ENCODE data around the gene CKB. TPM values are rescaled to one million over a fixed set of nuclear protein-coding genes. Genes with fewer than 3 reads are reported as not detected.

CKB gene
- total RNA-seq, 1 experiment from 2014 or later = 28.2 TPM

DNA sequence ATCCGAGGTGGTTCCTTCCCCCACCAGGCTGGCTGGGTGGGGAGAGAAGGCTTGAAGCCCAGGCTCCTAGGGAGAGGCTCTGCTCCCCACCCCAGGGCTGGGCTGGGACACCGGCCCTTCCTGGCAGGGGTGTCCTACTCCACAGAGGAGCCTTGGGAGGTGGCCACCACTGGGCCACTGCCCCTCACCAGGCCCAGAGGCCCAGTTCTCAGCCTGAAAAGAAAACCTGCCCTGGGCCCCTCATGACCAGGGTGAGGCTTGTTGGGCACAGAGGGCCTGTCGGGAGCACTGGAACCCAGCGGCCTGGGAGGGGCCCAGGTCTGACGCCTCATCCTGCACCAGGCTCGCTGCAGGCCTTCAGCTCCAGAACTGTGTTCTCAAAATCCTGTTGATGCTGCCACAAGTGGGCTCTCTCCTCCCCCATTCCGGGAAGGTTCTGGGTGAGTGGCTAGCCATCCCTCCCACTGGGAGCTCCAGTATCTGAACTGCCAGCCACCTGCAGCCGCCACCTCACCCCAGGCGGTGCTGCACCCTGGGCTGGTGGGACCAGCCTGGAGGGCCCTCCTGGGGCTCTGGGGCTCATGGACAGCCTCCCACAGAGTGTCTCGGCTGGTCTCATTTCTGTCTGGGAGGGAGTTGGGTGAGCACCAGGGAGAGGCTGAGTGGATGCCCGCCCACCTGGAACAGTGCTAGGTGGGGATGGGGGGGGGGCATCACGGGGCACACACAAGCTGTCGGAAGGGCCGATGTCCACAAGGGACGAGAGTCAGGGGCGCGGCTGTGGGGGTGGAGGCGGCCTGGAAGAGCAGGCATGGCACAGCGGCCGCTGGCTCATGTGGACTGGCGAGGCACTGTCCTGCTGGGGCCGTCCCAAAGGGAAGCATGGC is 28.1 kb upstream of the CKB start:
- peaks cover 9% of the 10 kb centered on the region for H3K36me3 Mint-ChIP-seq (ENCODE audit: insufficient read depth, unreplicated experiment)
- no peaks in the 10 kb centered on the region for H3K9me3 Mint-ChIP-seq (ENCODE audit: low read depth, unreplicated experiment)
- no peak overlapping the region for H3K4me3 Mint-ChIP-seq (ENCODE audit: low read depth, unreplicated experiment)
- CTCF ChIA-PET = interaction anchor here (0.8 kb wide), 1 partner anchor 18 kb away, joined by 3 read pairs; no protein-coding TSS in a partner anchor
- H3K27ac Mint-ChIP-seq (ENCODE audit: unreplicated experiment) = no peak overlapping the region
- intact Hi-C loops (cut with micrococcal nuclease; ENCODE audit: unreplicated experiment) = no loop called here
- no peak for DNase-seq
- H3K27me3 Mint-ChIP-seq (ENCODE audit: unreplicated experiment) = no peaks in the 10 kb centered on the region
- peaks cover 5% of the 10 kb centered on the region for H3K4me1 Mint-ChIP-seq (ENCODE audit: low read depth, unreplicated experiment)
- BruUV-seq (replicated peaks) = no TSS peak
- TF ChIP-seq, protein P1, sequence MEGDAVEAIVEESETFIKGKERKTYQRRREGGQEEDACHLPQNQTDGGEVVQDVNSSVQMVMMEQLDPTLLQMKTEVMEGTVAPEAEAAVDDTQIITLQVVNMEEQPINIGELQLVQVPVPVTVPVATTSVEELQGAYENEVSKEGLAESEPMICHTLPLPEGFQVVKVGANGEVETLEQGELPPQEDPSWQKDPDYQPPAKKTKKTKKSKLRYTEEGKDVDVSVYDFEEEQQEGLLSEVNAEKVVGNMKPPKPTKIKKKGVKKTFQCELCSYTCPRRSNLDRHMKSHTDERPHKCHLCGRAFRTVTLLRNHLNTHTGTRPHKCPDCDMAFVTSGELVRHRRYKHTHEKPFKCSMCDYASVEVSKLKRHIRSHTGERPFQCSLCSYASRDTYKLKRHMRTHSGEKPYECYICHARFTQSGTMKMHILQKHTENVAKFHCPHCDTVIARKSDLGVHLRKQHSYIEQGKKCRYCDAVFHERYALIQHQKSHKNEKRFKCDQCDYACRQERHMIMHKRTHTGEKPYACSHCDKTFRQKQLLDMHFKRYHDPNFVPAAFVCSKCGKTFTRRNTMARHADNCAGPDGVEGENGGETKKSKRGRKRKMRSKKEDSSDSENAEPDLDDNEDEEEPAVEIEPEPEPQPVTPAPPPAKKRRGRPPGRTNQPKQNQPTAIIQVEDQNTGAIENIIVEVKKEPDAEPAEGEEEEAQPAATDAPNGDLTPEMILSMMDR (IDR thresholded peaks at IDR 0.05; ENCODE audit: unreplicated experiment) = no peak

DNA sequence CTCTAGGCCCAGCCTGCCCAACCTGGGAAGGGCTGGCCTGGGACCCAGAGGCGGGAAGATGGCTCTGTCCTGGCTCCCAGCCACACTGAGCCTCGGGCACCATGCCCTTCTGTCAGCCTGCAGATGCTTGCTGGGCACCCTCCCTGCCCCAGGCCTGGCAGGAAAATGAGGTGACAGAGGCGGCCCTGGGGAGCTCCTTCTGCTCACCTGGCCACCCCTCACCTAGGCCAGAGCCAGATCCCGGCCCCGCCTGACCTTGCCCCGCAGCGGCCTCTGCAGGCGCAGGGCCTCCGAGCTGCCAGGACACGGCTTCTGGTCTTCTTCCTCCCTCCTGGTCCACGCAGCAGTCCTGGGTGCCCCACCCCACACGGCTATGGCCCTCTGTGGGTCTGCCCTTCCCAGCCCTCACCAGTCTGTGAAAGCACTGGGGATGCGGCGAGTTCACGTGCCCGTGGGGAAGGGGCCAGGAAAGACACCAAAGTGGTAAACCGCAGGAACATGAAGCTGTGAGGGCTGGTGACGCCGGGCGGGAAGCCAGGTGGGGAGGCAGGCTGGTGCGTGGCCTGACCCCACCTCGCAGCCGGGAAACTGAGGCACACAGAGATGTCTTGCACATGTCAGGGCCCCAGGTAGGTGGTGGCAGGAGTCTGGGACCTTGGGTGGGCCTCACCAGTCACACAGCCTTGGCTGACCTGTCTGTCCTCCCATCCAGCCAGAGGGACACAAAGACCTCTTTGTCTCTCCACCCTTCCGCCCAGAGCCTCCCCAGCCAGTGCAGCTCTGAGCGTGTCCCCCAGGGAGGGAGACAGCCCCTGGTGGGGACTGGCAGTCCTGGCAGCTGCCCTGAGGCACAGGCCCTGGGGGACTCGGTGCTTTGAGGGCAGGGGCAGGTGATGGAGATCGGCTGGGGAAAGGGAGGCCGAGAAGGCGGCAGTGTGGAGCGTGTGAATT is 27.0 kb upstream of the CKB start:
- CTCF ChIA-PET = interaction anchor here (0.8 to 1.3 kb wide), 2 partner anchors 8 to 17 kb away, joined by 3 read pairs; no protein-coding TSS in a partner anchor
- H3K9me3 Mint-ChIP-seq (ENCODE audit: low read depth, unreplicated experiment) = no peaks in the 10 kb centered on the region
- peaks cover 5% of the 10 kb centered on the region for H3K4me1 Mint-ChIP-seq (ENCODE audit: low read depth, unreplicated experiment)
- no peaks in the 10 kb centered on the region for H3K27me3 Mint-ChIP-seq (ENCODE audit: unreplicated experiment)
- DNase-seq = no peak
- intact Hi-C loops (cut with micrococcal nuclease; ENCODE audit: unreplicated experiment) = no loop called here
- no TSS peak for BruUV-seq (replicated peaks)
- TF ChIP-seq, protein P1 (IDR thresholded peaks at IDR 0.05; ENCODE audit: unreplicated experiment) = no peak
- H3K4me3 Mint-ChIP-seq (ENCODE audit: low read depth, unreplicated experiment) = no peak overlapping the region
- no peak overlapping the region for H3K27ac Mint-ChIP-seq (ENCODE audit: unreplicated experiment)
- H3K36me3 Mint-ChIP-seq (ENCODE audit: insufficient read depth, unreplicated experiment) = no peaks in the 10 kb centered on the region

DNA sequence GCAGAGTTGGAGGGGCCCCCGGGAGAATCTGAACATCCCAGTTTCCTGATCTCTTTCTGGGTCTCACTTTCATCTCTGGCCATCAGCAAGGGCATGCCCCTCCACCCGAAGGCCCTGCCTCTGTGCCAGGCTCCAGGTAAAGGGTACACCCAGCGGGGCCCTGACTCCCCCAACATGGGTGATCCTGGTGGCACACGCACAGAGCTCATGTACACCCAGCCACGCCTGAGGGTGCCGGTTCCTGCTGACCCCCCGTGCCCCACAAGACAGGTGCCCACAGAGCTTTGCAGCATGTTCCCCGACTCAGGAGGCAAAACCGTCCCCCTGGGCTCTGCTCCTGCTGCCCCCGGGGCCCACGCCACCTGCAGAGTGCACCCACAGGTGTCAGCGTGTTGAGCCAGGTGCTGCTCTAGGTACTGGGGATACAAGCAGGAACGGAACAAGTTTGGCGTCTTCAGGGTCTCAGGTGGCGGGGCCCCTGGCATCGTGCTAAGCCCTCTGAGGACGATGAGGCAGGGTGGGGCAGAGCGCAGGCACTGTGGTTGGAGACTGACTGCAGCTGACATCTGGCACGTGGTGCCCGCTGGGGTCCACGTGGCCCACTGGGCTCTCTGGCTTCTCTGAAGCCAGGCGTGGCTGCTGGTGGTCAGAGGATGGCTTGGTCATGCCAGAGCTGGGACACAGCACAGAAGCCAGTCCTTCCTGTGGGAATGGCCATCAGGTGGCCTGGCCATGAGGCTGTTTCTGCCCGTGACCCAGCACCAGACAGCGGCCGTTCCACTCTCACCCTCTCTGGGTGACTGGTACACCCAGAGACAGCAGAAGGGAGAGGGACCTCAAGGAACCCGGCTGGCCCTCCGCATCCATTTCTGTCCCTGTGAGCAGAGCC is 26.1 kb upstream of the CKB start:
- no peak overlapping the region for H3K4me3 Mint-ChIP-seq (ENCODE audit: low read depth, unreplicated experiment)
- no TSS peak for BruUV-seq (replicated peaks)
- H3K9me3 Mint-ChIP-seq (ENCODE audit: low read depth, unreplicated experiment) = no peaks in the 10 kb centered on the region
- TF ChIP-seq, protein P1 (IDR thresholded peaks at IDR 0.05; ENCODE audit: unreplicated experiment) = no peak
- no peaks in the 10 kb centered on the region for H3K27me3 Mint-ChIP-seq (ENCODE audit: unreplicated experiment)
- CTCF ChIA-PET = interaction anchor here (1.3 kb wide), 1 partner anchor 9 kb away, joined by 3 read pairs; no protein-coding TSS in a partner anchor
- H3K36me3 Mint-ChIP-seq (ENCODE audit: insufficient read depth, unreplicated experiment) = no peaks in the 10 kb centered on the region
- H3K4me1 Mint-ChIP-seq (ENCODE audit: low read depth, unreplicated experiment) = peaks cover 5% of the 10 kb centered on the region
- intact Hi-C loops (cut with micrococcal nuclease; ENCODE audit: unreplicated experiment) = no loop called here
- DNase-seq = no peak
- no peak overlapping the region for H3K27ac Mint-ChIP-seq (ENCODE audit: unreplicated experiment)
